Left ventricle myocardium superior (tissue), 1 donor: ENCODE results near the gene MUC5AC. TPM values are rescaled to one million over a fixed set of nuclear protein-coding genes. Genes with fewer than 3 reads are reported as not detected.
"Not testable (repeated sequence)": the region's sequence is repeated elsewhere in the genome, so short reads cannot be mapped to it uniquely, and the experiment has no call there.

ENCODE experiments used
- ATAC-seq: fragments of 200-7000 bp; cut with Tn5 transposase; one replicate; pipeline ENCODE4 v1.9.1; 2020; ENCODE audit warnings: mild to moderate bottlenecking, moderate library complexity
- DNase-seq: peaks from one replicate; pipeline ENCODE4 v3.0.0-alpha.2; 2020
- intact Hi-C: fragments of 100-400 bp; cut with micrococcal nuclease; formaldehyde crosslinking; loops from one replicate; pipeline ENCODE4 v1.11.0; 2022
- long read RNA-seq: library from polyadenylated mRNA; unstranded; transcript quantifications from one replicate; pipeline ENCODE4 v2.0.0, GENCODE V29; 2021
- total RNA-seq: library from RNA; stranded (reverse); fragmentation: NEBNext Ultra II Directional; extraction: Animal tissue kit (Norgen Biotek cat#: 25700); gene quantifications from one replicate; pipeline ENCODE4 v1.2.1, GENCODE V29; 2021
- donor health status: DM: no; HTN: yes; CAD: no; lungs with severe emphysema.

Gene MUC5AC, protein sequence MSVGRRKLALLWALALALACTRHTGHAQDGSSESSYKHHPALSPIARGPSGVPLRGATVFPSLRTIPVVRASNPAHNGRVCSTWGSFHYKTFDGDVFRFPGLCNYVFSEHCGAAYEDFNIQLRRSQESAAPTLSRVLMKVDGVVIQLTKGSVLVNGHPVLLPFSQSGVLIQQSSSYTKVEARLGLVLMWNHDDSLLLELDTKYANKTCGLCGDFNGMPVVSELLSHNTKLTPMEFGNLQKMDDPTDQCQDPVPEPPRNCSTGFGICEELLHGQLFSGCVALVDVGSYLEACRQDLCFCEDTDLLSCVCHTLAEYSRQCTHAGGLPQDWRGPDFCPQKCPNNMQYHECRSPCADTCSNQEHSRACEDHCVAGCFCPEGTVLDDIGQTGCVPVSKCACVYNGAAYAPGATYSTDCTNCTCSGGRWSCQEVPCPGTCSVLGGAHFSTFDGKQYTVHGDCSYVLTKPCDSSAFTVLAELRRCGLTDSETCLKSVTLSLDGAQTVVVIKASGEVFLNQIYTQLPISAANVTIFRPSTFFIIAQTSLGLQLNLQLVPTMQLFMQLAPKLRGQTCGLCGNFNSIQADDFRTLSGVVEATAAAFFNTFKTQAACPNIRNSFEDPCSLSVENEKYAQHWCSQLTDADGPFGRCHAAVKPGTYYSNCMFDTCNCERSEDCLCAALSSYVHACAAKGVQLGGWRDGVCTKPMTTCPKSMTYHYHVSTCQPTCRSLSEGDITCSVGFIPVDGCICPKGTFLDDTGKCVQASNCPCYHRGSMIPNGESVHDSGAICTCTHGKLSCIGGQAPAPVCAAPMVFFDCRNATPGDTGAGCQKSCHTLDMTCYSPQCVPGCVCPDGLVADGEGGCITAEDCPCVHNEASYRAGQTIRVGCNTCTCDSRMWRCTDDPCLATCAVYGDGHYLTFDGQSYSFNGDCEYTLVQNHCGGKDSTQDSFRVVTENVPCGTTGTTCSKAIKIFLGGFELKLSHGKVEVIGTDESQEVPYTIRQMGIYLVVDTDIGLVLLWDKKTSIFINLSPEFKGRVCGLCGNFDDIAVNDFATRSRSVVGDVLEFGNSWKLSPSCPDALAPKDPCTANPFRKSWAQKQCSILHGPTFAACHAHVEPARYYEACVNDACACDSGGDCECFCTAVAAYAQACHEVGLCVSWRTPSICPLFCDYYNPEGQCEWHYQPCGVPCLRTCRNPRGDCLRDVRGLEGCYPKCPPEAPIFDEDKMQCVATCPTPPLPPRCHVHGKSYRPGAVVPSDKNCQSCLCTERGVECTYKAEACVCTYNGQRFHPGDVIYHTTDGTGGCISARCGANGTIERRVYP (N-terminal part only)
- not detected for total RNA-seq
- long read RNA-seq: 0 reads

DNA sequence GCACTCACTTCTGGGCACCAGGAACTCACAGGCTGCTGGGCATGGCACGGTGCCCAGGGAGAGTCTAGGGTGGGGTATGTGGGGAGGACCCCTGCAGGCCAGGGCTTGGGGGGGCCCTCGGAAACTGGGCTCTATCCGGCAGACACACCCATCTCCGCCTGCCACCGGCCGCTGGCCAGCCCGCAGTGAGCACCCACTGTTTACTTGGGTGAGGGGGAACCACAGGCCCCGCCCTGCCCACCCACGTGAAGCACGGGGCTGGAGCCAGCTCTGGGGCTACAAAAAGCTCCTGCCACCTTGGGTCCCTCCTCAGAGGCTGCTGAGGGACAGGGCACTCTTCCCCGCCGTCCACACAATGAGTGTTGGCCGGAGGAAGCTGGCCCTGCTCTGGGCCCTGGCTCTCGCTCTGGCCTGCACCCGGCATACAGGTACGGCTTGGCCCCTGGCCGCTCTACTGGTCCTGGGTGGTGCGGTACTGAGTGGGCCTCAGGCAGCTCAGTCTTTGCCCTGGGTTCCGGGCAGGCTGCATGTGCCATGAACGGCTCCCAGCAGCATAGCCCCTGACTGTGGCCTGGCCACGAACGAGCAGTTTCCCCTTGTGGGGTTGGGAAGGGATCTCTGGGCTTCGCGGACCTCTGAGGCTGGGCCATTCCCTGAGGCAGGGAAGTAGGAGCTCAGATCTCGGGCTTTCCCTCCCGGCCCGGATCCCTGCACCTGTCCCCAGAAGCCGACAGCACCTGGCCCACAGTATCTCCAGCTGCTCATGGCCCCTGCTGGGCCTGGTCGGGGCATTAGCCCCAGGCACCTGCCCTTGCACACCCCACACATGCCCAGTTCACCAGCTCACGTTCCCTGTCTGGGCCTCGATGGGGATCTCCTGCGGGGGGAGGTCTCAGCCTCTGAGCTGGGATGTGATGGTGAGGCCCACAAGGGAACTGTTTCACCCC is at the start of gene MUC5AC:
Gene MUC5AC (plus strand): TSS at position 309 of the 947 bp plus-strand sequence. CDS start 47 bp downstream, at position 356.
- ATAC-seq (no peak), DNase-seq (peak; percentile 24)
- intact Hi-C loops: no loop called here

DNA sequence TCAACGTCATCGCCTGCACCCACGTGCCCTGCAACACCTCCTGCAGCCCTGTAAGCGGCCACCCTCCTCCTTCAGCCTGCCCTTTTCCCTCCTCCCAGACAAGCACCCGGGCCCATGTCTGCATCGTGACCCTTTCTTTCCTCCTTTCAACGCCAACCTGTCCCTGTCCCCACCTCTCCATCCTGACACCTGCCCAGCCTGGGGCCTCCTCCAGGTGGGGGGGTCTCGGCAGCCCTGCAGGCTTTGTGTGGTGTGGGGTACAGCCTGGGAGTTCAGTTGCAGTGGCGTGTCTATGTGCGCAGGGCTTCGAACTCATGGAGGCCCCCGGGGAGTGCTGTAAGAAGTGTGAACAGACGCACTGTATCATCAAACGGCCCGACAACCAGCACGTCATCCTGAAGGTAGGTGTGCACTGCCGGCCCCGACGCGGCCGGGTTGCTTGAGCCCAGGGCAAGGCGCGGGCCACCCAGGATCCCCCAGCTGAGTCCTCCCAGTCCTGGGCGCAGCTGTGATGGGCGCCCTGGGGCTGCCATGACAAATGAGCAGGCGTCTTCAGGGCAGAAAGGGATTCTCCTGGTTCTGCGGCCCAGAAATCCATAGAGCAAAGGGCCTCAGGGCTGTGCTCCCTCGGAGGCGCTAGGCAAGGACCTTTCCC is 49.4 kb upstream of the MUC5AC start:
- no peak for ATAC-seq
- intact Hi-C loops: no loop called here
- DNase-seq: no peak

DNA sequence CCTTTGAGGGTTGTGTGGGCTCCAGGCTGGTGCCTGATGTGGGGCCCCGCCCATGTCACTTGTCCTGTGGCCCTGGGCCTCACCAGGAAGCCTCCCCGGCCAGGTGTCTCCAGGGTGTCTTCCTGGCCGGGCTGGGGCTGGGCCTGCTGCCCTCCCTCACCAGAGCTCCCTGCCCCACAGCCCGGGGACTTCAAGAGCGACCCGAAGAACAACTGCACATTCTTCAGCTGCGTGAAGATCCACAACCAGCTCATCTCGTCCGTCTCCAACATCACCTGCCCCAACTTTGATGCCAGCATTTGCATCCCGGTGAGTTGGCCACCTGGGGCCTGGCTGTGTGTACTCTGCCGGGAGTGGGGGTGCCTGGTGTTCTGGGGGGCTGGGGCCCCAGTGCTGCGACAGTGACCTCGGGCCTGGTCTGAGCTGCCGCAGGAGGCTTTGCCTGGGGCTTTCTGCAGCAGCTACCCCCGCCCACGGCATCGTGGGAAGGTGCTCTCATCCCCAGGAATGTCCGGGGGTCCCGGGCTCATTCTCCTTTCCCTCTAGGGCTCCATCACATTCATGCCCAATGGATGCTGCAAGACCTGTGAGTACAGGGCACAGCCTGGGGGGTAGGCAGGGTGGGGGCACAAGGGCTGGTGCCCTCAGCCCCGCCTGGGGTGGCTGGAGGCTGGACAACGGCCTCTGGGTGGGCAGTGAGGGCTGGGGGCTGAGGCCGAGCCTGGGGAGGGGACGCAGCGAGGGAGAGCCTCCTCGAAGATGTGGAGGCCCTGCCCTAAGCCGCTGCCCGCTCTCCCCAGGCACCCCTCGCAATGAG is 48.4 kb upstream of the MUC5AC start:
- intact Hi-C loops: no loop called here
- no peak for ATAC-seq
- no peak for DNase-seq

DNA sequence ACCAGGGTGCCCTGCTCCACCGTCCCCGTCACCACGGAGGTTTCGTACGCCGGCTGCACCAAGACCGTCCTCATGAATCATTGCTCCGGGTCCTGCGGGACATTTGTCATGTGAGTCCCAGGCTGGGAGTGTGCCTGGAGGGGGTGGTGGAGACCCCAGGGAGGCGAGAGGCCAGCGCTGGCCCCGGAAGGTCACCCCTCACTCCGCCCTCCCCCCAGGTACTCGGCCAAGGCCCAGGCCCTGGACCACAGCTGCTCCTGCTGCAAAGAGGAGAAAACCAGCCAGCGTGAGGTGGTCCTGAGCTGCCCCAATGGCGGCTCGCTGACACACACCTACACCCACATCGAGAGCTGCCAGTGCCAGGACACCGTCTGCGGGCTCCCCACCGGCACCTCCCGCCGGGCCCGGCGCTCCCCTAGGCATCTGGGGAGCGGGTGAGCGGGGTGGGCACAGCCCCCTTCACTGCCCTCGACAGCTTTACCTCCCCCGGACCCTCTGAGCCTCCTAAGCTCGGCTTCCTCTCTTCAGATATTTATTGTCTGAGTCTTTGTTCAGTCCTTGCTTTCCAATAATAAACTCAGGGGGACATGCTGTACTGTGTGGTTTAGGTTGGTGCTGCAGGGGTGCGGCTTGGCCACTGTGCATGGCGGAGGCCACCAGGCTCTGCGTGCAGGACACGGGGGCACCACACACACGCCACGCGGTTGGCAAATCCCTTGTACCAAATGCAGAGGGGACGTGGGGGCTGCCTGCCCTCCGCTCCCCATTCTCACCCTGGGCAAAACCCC is 47.6 kb upstream of the MUC5AC start:
- DNase-seq (peak; percentile 26), ATAC-seq (no peak)

DNA sequence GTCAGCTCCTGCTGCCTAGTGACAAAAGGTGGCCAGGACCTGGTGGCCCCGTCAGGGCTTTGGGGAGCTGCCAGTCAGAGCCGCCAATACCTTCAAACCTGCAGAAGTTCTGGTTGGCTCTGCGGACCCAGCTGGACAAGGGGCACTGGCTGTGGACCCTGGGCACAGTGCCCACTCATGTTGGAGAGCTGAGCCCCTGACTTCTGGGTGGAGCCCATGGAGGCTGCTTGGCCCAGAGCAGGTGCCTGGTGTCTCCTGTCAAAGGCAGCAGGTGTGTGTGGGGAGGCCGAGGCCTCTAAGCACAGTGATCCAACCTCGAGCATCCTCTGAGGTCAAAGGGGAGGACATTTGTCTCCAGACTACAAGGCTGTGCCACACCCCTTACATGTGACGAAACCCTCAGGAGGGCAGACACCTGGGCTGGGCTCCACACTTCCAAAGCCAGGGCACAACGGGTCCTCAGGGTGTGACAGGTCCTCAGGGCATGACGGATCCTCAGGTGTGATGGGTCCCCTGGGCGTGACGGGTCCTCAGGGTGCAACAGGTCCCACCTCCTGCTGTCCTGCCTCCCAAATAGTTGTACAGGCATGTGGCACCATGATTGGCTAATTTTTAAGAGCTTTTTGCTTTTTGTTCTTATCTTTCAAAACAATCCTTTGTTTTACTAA is 46.1 kb upstream of the MUC5AC start:
- ATAC-seq (no peak), DNase-seq (peak; percentile 12)
- intact Hi-C loops: no loop called here

More for the DNA sequence above, 47.6 kb upstream of the MUC5AC start:
- intact Hi-C loops: no loop called here

DNA sequence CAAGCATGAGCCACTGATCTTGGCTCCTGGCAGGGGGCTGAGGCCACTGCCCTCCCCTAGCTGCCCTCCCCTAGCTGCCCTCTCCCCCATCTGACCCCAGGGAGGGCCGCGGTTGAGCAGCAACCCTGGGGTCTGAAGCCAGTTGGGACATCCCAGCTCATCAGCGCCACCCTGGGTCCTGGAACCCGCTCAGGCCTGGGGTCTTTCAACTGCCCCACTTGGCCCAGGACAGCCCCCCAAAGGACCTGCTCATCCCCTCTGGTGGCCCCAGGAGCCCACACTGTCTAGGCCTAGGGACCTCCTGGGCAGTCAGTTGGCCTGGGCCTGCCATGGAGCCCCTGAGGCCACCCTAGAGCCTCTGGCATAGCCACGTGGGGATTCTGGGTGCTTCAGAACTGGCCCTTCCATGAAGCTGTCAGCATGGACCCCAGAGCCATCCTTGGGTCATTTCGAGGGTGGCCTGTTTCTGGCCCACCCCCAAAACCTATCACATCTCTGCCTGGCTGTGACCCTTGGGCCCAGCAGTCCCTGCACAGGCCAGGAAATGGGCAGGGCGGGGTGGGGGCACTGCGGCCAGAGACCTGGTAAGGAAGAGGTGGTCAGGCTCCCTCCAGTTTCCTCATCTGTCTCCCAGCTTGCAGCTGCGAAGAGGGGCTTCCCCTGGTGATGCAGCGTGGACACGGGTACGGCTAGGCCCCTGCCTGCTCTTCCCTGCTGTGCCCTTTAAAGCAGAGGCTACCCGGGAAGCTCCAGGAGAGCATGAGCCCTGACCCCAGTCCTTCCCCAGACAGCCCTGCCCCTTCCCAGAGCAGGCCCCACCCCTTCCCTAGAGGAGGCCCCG is 45.2 kb upstream of the MUC5AC start:
- ATAC-seq (no peak), DNase-seq (peak; percentile 15)
- intact Hi-C loops: no loop called here

DNA sequence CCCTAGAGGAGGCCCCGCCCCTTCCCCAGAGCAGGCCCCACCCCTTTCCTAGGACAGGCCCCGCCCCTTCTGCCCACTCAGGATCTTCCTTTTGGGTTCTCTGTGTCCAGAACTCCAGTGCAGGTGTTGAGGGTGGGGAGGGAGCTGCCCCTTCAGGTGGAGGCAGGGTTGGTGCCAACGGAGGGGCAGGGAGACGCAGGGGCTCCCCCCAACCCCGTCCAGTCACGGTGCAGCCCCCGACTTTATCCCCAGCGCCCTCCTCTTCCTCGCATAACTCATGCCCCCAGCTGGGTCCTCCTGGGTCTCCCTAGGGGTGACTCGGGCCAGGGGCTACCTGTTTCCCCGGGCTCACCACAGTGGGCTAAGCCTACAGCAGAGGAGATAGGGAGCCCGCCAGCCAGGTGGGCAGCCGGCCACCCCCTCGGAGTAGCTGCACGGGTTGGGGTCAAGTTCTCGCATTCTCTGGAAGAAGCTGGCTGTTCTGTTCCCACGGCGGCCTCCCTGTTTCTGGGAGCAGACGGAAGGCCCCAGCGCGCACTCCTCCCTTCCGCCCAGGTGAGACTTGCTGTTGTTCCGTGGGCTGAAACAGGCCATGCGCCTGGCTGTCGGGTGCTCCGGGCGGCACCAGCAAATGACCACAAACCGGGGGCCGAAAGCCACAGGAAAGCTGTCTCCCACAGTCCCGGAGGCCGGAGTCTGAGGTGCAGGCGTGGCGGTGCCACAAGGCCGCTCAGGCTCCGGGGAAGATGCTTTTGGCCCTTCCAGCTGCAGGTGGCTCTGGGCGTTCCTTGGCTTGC is 44.1 kb upstream of the MUC5AC start:
- no peak for ATAC-seq
- intact Hi-C loops: no loop called here
- peak; percentile 16 for DNase-seq

DNA sequence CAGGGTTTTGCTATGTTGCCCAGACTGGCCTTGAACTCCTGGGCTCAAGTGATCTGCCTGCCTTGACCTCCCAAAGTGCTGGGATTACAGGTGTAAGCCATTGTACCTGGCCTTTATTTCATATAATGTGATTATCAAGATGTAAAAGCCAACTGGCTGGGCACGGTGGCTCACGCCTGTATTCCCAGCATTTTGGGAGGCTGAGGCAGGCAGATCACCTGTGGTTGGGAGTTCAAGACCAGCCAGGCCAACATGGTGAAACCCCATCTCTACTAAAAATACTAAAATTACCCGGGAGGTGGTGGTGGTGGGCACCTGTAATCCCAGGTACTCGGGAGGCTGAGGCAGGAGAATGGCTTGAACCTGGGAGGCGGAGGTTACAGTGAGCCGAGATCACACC is 42.5 kb upstream of the MUC5AC start:
- ATAC-seq, intact Hi-C loops: not testable (repeated sequence)
- DNase-seq: peak; percentile 11

DNA sequence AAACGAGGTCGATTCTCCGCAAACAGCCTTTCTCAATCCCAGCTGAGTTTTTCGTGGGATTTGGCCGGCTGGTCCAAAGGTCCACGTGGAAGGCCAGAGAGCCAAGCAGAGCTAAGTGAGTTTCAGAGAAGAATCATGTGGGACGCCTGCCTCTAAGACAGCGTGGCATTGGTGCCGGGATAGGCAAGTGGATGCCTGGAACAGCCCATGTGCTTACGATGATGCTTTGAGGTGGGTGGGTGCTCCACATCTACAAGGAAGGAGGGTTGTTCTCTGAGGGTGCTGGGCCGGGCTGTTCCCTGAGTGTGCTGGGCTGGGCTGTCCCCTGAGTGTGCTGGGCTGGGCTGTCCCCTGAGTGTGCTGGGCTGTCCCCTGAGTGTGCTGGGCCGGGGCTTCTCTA is 41.6 kb upstream of the MUC5AC start:
- intact Hi-C loops: no loop called here
- ATAC-seq (no peak), DNase-seq (peak; percentile 10)

DNA sequence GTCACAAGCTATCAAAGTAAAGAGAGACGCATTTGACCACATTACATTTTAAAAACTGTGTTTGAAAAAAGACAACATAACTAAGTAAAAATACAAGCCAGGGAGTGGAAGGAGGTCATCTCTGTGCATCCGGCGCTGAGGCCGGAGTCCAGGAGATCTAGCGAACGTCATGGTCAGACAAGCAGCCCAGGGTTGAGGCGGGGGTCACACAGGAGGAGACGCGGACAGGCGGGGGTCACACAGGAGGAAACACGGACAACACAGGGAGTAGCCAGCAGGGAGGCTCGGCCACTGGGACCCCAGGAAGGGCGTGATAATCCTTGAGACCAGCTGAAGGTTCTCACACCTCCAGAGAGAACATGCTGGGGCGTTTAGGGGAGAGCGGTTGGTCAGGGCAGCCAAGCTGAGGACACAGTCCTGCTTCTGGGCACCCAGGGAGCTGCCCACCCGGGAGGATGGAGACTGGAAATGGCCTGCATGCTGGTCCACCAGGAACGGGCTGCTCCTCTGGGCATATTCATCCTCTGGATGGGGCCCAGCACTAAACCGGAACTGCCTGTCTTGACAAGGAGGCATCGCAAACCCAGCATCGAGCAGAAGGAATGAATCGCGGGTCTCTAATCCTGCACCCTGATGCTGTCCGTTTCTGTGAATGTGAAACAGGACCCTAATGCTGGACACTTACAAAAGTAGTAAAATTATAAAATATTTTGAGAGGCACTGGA is 40.9 kb upstream of the MUC5AC start:
- intact Hi-C loops: no loop called here
- DNase-seq: peak; percentile 19
- no peak for ATAC-seq

DNA sequence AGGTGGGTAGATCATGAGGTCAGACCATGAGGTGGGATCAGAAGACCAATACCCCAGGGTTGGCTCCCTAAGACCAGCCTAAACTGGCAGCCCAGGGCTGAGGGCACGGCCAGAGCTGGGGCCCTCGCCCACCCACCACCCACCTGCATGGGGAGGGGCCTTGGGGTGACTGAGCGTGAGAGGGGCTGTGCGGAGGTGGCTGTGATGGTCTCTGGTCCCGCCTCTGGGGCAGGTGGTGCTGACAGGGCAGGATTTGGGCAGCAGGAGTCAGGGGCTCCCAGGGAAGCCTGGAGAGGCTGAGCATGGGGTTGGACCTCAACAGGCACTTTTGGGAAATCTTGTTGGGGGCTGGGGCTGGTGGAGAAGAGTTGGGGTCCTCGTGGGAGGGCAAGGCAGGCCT is 39.8 kb upstream of the MUC5AC start:
- DNase-seq (peak; percentile 11), ATAC-seq (no peak)
- intact Hi-C loops: no loop called here

DNA sequence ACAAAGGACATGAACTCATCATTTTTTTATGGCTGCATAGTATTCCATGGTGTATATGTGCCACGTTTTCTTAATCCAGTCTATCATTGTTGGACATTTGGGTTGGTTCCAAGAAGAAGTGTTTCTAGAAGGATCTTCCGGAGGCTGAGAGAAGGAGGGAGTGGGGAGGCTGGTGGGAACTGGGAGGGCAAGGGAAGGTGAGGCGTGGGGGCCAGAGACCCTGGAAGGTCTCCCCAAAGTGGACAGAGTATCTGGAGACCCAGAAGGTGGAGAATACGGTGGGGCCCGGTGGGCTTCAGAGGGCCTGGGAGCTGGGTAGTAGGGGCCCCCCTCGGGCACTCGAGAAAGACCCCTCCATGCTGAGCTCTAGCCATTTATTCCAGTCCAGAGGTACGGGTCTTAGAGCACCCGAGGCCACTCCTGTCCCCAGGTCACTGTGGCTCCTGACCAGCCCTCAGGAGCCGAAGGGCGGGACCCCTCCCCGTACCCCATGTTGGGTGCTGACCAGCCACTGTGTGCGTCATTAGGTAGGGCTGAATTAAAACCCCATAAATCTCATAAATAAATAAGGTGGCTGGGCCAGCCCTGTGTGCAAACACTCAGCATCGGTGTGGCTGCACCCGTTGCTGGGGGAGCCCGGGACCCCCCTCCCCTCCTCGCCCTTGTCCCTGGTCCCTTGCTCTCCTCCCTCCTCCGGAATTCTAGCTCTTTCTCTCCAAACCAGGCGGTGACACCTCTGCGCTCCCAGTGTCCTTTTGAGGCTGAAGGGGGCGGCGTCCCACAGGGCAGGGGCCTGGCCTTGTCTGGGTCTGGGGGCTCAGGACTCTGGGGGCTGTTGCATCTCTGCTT is 38.8 kb upstream of the MUC5AC start:
- ATAC-seq (no peak), DNase-seq (peak; percentile 16)
- intact Hi-C loops: no loop called here
